Esophagus squamous epithelium (tissue), 5 donors: ENCODE measurements around the gene RASGRF2. TPM values are rescaled to one million over a fixed set of nuclear protein-coding genes. Genes with fewer than 3 reads are reported as not detected.
A peak's percentile ranks its signal among the peaks of the same experiment; 100 is the strongest.

ENCODE experiments used
- DNase-seq: peaks from one replicate; lab custom pipeline; 2025; lab: John Stamatoyannopoulos, UW
- H3K27ac ChIP-seq, 4 donors: fragments of 200-600 bp; sonication (generic); one replicate each; pipeline ENCODE4 v1.5.1; 2016 to 2019; ENCODE audit warnings: mild to moderate bottlenecking in 1 of 4
- H3K27me3 ChIP-seq, 4 donors: fragments of 200-600 bp; sonication (generic); 1 replicate in 3 of 4; 2 replicates in 1 of 4; pipeline versions ENCODE4 v1.5.1 to v1.6.0; 2017 to 2021; ENCODE audit warnings: antibody characterized with exemption in 1 of 4
- H3K36me3 ChIP-seq, 3 donors: fragments of 200-600 bp; sonication (generic); one replicate each; pipeline ENCODE4 v1.5.1; 2016 to 2019
- H3K4me1 ChIP-seq, 3 donors: fragments of 200-600 bp; sonication (generic); one replicate each; pipeline ENCODE4 v1.5.1; 2017 to 2019
- H3K4me3 ChIP-seq, 4 donors: fragments of 200-600 bp; sonication (generic); 1 replicate in 3 of 4; 2 replicates in 1 of 4; pipeline ENCODE4 v1.5.1; 2016 to 2019; ENCODE audit warnings: mild to moderate bottlenecking in 2 of 4, moderate library complexity in 1 of 4
- H3K9me3 ChIP-seq, 3 donors: fragments of 200-600 bp; sonication (generic); one replicate each; pipeline ENCODE4 v1.5.1; 2016 to 2019
- POLR2A ChIP-seq, 4 donors: fragments of 450-650 bp; IDR thresholded peaks; one replicate each; pipeline ENCODE4 v1.6.1; 2017; ENCODE audit warnings: antibody characterized with exemption in 4 of 4, mild to moderate bottlenecking in 4 of 4, moderate library complexity in 3 of 4
- WGBS, 2 donors: methylation state at CpG; one replicate each; pipeline ENCODE4 v1.1.5; 2018; 5-methylcytosine and 5-hydroxymethylcytosine counted together
- intact Hi-C: fragments of 100-400 bp; cut with DNase I; formaldehyde crosslinking; loops from one replicate; pipeline ENCODE4 v1.15.0; 2022
- total RNA-seq, 4 donors: library from RNA; depleted of rRNA; stranded (reverse); fragments of >200 nt; gene quantifications; one replicate each; pipeline ENCODE4 v1.1.0, GENCODE V29; 2016
- TF ChIP-seq, protein P1 (sequence below), 6 experiments: fragments of 450-650 bp in 4 of 6; fragments of 200-600 bp in 2 of 6; sonication (generic) in 2 of 6; IDR thresholded peaks; one replicate each; pipeline ENCODE4 v1.5.1; 2016 to 2019; ENCODE audit warnings: antibody characterized with exemption in 6 of 6, mild to moderate bottlenecking in 4 of 6, moderate library complexity in 4 of 6
- donor health status: DM: yes; HTN: yes; CAD: no.

RASGRF2 gene
- total RNA-seq, 4 donors from 2014 or later: 0.49 to 3.2 (median 0.62) TPM

DNA sequence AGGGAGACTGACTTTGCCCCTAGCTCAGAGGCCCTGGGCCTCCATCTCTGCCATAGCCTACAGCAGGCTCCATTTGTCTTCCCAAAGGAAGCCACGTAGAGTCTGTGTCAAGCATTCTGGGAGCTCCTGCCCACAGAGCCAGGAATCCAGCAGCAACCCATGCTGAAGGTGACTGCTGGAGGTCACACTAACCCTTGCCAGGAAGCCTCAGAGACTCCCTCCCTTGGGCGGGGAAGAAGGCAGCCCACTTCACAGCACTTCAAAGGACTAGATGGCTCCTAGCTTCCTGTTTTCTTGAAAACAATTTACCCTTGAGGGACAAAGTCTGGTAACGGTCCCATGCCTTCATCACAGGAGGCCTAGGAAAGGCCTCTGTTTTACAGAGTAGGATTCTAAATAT, 274.6 kb downstream of the RASGRF2 start:
- Histone ChIP-seq H3K9me3 (no peaks in the 10 kb centered on the region), H3K36me3 (no peaks in the 10 kb centered on the region), H3K27ac (peak overlapping the region in 1 of 4 donors; percentile 9), H3K27me3 (no peaks in the 10 kb centered on the region), H3K4me3 (no peak overlapping the region), H3K4me1 (peaks cover 0 to 27% (median 0%) of the 10 kb centered on the region in 3 donors)
- TF ChIP-seq, protein P1, sequence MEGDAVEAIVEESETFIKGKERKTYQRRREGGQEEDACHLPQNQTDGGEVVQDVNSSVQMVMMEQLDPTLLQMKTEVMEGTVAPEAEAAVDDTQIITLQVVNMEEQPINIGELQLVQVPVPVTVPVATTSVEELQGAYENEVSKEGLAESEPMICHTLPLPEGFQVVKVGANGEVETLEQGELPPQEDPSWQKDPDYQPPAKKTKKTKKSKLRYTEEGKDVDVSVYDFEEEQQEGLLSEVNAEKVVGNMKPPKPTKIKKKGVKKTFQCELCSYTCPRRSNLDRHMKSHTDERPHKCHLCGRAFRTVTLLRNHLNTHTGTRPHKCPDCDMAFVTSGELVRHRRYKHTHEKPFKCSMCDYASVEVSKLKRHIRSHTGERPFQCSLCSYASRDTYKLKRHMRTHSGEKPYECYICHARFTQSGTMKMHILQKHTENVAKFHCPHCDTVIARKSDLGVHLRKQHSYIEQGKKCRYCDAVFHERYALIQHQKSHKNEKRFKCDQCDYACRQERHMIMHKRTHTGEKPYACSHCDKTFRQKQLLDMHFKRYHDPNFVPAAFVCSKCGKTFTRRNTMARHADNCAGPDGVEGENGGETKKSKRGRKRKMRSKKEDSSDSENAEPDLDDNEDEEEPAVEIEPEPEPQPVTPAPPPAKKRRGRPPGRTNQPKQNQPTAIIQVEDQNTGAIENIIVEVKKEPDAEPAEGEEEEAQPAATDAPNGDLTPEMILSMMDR (IDR thresholded peaks at IDR 0.05): no peak
- no peak for TF ChIP-seq POLR2A (IDR thresholded peaks at IDR 0.05)
- no peak for DNase-seq
- 64 to 85% methylated on average over 2 of the region's 3 CpGs for WGBS, 2 donors
- intact Hi-C loops: no loop called here

DNA sequence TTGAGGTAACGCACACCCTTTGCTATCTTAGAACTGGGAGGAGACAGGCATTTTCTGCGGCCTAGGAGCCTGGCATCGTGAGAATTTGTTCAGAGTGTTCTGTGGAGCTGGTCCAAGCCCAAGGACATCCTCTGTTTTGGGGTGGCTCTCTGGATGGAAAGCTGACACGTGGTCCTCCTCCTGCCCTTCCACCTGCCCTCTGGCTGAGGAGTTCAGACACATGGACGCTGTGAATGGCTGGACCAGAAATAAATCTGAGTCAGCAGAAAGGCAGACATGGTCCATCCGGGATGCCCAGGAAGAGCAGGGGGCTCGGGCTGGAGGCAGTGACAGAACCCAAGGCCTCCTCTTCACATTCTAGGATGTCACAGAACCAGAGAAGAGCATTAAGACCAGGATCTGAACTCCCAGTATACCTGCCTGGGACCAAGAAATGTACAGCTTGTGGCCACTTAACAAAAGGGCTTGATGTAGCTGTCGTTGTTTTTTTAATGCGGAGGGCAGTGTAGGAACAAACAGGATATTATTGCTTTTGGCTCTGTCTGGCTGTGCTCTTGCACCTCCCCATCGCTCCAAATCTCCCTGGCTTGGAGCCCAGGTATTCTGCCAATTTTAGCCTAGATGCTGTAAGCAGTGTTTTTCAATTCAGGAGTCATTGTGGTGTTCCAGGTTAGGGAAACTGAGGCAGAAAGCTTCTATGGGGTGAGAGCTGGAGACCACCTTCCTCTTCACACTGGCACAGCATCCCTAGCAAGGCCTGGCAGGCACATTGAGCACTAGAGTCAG, 275.3 kb downstream of the RASGRF2 start:
- H3K9me3 ChIP-seq: no peaks in the 10 kb centered on the region
- TF ChIP-seq, protein P1 (IDR thresholded peaks at IDR 0.05): no peak
- no peak for TF ChIP-seq POLR2A (IDR thresholded peaks at IDR 0.05)
- H3K27ac ChIP-seq: peak overlapping the region in 1 of 4 donors; percentile 9
- no peak overlapping the region for H3K4me3 ChIP-seq
- no peaks in the 10 kb centered on the region for H3K36me3 ChIP-seq
- no peak for DNase-seq
- WGBS, 2 donors: 61 to 66% methylated on average over 7 of the region's 10 CpGs
- H3K27me3 ChIP-seq: no peaks in the 10 kb centered on the region
- peaks cover 0 to 30% (median 0%) of the 10 kb centered on the region in 3 donors for H3K4me1 ChIP-seq
- intact Hi-C loops: no loop called here

DNA sequence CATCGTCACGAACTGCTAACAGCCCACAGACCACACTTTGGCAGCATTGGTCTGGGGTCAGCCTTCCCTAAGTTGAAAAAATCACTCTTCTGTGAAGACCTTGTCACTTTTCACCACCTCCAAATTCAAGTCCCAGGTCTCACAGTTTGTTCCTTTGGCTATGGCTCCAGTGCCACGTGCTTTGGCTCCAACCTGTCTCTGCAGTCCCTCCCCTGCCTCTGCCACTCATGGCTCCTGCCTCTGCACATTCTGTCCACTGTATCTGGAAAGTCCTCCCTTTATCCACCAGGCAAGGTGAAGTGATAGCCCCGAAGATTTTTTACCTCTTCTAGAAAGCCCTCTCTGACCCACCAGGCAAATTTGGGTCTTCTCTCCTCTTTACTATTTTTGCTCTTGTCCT, 278.3 kb downstream of the RASGRF2 start:
- H3K27ac ChIP-seq: no peak overlapping the region
- WGBS, 2 donors: 88 to 97% methylated on average over 4 of the region's 4 CpGs
- H3K36me3 ChIP-seq: no peaks in the 10 kb centered on the region
- no peak overlapping the region for H3K4me3 ChIP-seq
- H3K9me3 ChIP-seq: no peaks in the 10 kb centered on the region
- H3K4me1 ChIP-seq: peaks cover 0 to 19% (median 0%) of the 10 kb centered on the region in 3 donors
- no peak for TF ChIP-seq POLR2A (IDR thresholded peaks at IDR 0.05)
- TF ChIP-seq, protein P1 (IDR thresholded peaks at IDR 0.05): no peak
- DNase-seq: no peak
- H3K27me3 ChIP-seq: no peaks in the 10 kb centered on the region
- intact Hi-C loops: no loop called here

DNA sequence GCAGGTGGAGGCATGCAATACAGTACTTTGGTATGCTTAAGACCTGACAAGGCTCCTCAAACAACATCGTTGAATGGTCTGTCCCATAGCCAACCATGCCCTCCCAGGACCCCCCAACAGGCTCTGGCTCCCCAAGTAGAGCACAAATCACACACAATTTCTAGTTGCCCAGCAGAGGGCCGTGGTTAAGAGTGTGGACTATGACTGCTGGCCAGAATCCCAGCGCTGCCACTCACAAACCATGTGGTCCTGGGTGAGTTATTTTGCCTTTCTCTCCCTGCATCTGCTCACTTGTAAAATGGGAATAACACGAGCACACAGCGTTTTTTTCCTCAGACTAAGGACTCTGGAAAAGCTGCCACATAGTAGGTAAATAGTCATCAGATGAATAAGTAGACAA, 279.4 kb downstream of the RASGRF2 start:
- H3K4me3 ChIP-seq: no peak overlapping the region
- H3K4me1 ChIP-seq: peaks cover 0 to 14% (median 0%) of the 10 kb centered on the region in 3 donors
- intact Hi-C loops: no loop called here
- H3K9me3 ChIP-seq: no peaks in the 10 kb centered on the region
- no peak for DNase-seq
- no peaks in the 10 kb centered on the region for H3K27me3 ChIP-seq
- H3K27ac ChIP-seq: no peak overlapping the region
- H3K36me3 ChIP-seq: no peaks in the 10 kb centered on the region
- TF ChIP-seq, protein P1 (IDR thresholded peaks at IDR 0.05): no peak
- no peak for TF ChIP-seq POLR2A (IDR thresholded peaks at IDR 0.05)
- 66 to 76% methylated on average over 3 to 5 of the region's 5 CpGs for WGBS, 2 donors

DNA sequence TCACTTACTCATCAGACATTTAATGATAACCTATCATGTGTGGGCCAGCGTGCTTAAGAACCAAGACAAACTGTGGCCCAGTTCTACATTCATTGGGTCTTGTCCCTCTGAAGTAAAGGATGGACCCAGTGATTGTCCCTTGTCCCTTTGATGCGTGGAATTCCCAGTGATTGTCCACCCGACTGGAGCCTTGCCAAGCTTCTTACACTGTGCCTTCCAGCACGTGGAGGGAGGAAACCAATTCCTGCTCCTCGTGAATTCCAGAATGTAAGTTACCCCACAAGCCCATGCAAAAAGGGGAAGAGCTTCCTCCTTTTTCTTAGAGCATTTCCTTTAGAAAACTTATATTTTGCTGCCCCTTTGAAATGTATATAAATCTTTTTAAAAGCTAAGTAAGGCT, 280.8 kb downstream of the RASGRF2 start:
- intact Hi-C loops: no loop called here
- 58 to 72% methylated on average over 5 of the region's 5 CpGs for WGBS, 2 donors
- H3K27me3 ChIP-seq: no peaks in the 10 kb centered on the region
- no peaks in the 10 kb centered on the region for H3K9me3 ChIP-seq
- peaks cover 0 to 18% (median under 1%) of the 10 kb centered on the region in 3 donors for H3K4me1 ChIP-seq
- DNase-seq: no peak
- no peaks in the 10 kb centered on the region for H3K36me3 ChIP-seq
- no peak for TF ChIP-seq POLR2A (IDR thresholded peaks at IDR 0.05)
- TF ChIP-seq, protein P1 (IDR thresholded peaks at IDR 0.05): no peak
- H3K4me3 ChIP-seq: no peak overlapping the region
- H3K27ac ChIP-seq: no peak overlapping the region
